Activated T-cell treated with anti-CD3 and anti-CD28 coated beads, Interleukin-2, amount 50 U/mL, for 48 hours (primary cell): Measurements from ENCODE around the gene ZNF592.
A peak's percentile ranks its signal among the peaks of the same experiment; 100 is the strongest.

Experiments
- DNase-seq, 2 experiments: peaks; one replicate each; pipeline ENCODE4 v3.0.0-alpha.2; 2020

ZNF592 gene

DNA sequence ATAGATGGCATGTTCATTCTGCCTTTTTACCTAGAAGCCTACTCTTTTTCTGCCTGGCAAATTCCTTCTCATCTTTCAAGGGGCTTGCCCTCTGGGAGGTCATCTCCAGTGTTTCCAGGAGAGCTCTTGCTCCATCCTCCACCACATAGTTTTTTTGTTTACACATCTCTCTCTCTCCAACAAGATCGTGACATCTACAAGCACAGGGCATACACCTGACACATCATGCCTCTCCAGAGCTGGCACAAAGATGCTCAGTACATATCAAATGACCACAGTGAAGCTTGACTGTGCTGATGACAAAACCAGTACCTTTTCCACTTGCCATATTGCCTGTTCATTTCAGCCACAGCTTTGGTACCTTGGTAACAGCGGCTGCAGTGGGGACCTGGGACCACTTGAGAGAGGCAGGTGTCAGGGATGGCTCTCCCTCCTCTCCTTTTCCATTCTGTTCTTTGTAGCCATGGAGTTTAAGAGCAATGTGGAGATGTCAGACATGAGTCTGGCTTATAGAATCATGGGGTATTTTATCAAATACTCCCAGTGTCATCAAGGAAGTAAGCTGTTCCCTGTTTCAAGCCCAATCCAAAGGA, 84.2 kb downstream of the ZNF592 start:
- DNase-seq = peak in 1 of 2 experiments; percentile 4

DNA sequence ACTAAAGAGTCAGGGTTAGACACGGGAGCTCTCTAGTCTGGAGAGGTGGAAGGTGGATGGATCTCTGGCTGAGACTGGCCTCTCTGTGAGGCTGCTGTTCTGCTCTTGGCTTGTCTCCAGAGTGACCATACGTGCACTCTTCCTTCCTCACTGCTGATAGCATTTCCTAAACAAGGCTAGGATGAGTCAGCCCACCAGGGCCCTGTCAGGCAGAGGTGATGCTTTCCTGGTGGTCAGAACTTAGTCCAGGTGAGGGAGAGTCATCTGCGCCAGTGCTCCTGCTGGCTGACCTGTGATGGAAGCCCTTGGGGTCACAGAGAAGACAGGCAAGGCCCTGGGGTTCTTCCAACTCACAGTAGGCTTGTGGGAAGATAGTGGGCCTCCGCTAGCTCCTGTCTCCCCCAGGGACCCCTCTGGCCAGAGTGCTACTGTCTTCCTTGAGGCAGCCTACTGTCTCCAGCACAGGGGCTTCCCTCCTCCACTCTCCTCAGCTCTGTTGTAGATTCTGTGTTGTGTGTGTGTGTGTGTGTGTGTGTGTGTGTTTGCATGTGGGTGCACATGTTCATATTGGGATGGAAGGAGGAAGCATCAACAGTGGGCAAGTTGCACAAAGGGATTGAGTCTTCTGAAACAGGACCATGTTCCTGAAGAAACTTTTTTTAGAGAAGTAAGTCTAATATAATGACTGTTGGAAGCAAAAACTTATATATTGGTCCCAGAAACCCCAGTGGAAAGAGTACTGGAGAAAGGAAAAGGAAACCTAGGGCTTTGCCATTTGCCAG, 85.2 kb downstream of the ZNF592 start:
- DNase-seq = peak in 1 of 2 experiments; percentile 1

DNA sequence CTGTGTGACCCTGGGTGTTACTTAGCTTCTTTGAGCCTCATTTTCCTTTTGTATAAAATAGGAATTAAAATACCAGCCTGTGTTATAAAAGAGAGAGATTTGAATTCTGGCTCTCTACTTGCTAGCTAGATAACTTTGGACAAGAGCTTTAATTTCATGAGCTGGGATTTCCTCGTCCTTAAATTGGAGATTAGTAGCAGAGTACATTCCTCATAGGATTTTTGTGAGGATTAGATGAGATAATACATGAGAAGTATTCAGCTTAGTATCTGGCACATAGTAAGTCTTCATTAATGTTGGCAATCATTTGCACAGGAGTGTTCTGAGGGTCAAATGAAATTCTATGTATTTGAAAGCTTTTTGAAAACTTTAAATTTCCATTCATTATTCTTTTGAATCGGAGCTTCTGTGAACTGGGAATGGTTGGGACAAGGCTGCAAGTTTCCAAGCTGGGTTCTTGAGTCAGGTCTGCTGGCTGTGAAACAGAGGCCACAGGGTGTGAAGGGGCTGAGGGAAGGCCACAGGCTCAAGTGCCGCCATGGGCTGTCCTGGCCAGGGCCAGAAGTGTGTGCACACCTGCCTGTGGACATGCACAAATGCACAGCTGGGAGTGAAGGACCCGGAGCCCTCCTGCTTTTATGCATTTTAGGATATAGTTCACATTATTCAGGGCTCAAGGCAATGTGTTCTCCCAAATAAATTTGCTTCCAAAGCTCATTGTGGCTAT, 86.0 kb downstream of the ZNF592 start:
- no peak for DNase-seq

- peak in 1 of 2 experiments; percentile 7 for DNase-seq
Measured at GRCh38 chr15:84834969-84835368, 86.6 kb downstream of the ZNF592 start.

GRCh38 chr15:84835661-84836337, 87.4 kb downstream of the ZNF592 start:
- peak in 1 of 2 experiments; percentile 4 for DNase-seq

- DNase-seq = no peak
Measured at GRCh38 chr15:84836844-84837243, 88.5 kb downstream of the ZNF592 start.

- peak in 1 of 2 experiments; percentile 10 for DNase-seq
Measured at GRCh38 chr15:84839714-84840113, 91.3 kb downstream of the ZNF592 start.

GRCh38 chr15:84840255-84840654, 91.9 kb downstream of the ZNF592 start:
- DNase-seq = peak in 1 of 2 experiments; percentile 11

GRCh38 chr15:84840741-84841429, 92.5 kb downstream of the ZNF592 start:
- peak in 1 of 2 experiments; percentile 14 for DNase-seq

DNA sequence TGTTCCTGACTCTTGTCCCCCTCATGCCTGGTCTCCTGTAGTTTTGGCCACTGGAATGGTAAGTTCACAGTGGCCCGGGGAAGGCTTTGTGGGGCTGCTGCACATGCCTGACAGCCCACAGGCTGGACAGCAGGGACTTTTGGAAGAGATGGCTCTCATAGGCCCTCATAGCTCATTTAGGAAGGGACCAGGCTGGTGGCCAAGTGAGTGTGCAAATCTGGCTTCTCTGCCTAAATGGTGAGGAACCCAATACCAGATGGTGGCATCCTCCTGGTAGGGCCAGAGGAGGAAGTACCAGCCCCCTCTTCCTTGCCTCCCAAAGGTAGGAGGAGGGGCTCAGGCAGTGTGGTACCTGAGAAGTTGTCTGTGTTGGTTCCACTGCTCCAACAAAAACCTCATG, 94.4 kb downstream of the ZNF592 start:
- peak in 1 of 2 experiments; percentile 12 for DNase-seq

DNA sequence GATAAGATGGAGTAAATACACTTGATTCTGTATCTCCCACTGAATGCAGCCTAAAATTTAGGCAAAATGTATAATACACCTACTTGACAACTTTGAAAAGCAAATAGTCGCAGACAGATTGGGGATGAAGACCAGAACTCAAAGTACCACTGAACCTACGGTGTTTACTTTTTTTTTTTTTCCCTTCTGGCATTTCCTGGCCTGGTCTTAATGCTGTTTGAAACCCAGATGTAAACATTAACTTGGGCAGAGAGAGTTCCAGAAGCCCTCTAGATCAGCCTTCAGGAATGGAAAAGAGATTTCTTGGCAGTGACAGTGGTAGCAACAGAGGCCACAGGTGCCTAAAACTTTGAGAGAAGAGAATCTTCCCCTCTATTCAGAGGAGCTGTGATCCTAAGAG, 96.6 kb downstream of the ZNF592 start:
- DNase-seq = no peak

- DNase-seq = peak; percentile 61 to 67
Measured at GRCh38 chr15:84845631-84846030, 97.2 kb downstream of the ZNF592 start.

DNA sequence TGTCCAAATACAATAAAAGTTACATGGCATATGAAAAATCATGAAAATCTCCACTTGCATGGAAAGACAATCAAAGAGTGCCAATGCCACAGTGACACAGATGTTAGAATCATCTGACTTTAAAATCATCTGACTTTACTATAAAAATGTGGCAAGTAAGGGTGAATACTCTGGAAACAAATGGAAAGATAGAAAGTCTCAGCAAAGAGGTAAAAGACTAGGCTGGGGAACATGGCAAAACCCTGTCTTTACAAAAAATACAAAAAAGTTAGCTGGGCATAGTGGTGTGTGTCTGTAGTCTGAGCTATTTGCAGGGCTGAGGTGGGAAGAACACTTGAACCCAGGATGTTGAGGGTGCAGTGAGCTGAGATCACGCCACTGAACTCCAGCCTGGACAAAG, 97.9 kb downstream of the ZNF592 start:
- DNase-seq = no peak

GRCh38 chr15:84847382-84847781, 99.0 kb downstream of the ZNF592 start:
- no peak for DNase-seq

- no peak for DNase-seq
Measured at GRCh38 chr15:84852212-84852611, 103.8 kb downstream of the ZNF592 start.

- DNase-seq = no peak
Measured at GRCh38 chr15:84855136-84855535, 106.7 kb downstream of the ZNF592 start.

GRCh38 chr15:84855765-84856164, 107.4 kb downstream of the ZNF592 start:
- no peak for DNase-seq
